Hippocampal formation (tissue), 2 donors: ENCODE measurements around the gene SHISA6.

Source experiments
- DNase-seq, 2 donors: peaks; one replicate each; lab custom pipeline; 2025; lab: John Stamatoyannopoulos, UW

The SHISA6 gene

DNA sequence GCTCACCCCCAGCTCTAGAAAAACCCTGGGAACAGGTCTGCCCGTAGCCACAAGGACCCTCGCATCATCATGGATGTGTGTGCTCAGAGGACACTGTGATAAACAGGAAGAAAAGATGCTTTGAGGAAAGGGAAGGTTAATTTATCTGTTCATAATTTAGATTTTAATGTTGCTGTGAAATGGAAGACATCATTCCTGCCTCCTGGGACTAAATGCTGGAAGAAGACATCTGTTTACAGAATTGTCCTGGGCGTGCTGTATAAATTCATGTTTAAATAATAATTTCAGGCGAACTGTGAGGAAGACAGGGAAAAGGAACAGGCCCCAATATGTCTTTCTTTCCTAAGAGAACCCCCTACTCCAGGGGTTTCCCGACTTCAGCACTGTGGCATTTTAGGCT, 112.6 kb downstream of the SHISA6 start:
- DNase-seq = no peak

DNA sequence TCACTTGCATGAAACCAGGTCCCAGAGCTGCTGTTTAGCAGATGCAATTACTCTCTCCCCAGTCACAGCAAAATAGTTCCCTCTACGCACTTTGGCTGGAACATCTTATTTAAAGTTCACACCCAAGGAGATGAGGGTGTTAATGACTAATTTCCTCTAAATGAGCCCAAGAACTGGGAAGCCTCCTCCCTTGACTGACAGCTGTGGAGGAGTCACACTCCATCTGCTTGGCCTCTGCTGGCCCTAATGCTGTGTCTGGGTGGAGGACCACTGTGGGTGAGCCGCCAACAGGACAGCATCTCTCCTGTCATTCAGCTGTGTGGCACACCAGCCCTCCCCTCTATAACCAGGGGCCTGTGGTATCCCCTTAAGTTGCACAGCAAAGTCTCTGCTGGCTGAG, 115.4 kb downstream of the SHISA6 start:
- DNase-seq = no peak

DNA sequence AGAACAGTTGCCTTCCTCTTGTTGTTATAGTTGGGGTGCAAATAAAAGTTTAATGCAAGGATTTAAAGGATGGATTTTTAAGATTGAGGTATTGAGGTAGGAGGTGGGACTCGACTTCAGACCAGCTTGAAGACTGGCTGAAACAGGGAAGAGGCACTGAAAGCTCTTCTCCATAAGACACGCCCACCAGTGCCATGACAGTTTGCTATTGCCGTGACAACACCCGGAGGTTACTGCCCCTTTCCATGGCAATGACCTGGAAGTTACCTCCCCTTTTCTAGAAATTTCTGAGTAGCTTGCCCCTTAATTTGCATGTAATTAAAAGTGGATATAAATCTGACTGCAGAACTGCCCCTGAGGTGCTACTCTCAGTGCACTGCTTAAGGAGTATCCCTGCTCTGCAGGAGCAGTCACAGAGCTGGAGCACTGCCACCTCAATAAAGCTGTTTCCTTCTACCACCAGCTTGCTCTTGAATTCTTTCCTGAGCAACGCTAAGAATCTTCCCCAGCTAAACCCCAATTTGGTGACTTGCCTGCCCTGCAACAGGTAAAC, 122.6 kb downstream of the SHISA6 start:
- DNase-seq = no peak

DNA sequence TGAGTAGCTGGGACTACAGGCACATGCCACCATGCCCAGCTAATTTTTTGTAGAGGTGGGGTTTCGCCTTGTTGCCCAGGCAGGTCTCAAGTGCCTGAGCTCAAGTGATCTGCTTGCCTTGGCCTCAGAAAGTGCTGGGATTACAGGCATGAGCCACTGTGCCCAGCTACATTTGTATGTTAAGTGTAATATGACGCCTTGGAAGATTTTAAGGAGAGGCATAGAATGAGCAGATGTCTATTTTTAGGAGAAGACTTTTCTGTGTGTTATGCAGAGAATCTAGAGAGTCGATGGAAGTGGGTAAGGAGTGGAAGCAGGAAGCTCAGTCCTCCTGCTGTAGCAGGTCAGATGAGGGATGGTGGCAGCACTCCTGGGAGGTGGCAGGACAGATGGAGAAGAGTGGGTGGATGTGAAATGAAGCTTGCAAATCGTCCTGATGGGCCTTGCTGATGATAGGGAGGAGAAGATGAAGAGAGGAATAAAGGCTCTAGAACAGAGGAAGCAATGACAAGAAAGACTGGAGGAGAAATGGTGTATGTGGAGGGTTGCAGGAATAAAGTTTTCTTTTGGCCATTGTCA, 125.3 kb downstream of the SHISA6 start:
- no peak for DNase-seq

GRCh38 chr17:11369575-11369974, 128.6 kb downstream of the SHISA6 start:
- peak; percentile 5 to 9 for DNase-seq

- peak in 1 of 2 donors; percentile 6 for DNase-seq
Measured at GRCh38 chr17:11372692-11373091, 131.7 kb downstream of the SHISA6 start.

GRCh38 chr17:11378506-11378905, 137.5 kb downstream of the SHISA6 start:
- DNase-seq = no peak

GRCh38 chr17:11380761-11381160, 139.7 kb downstream of the SHISA6 start:
- no peak for DNase-seq

GRCh38 chr17:11383157-11383556, 142.1 kb downstream of the SHISA6 start:
- no peak for DNase-seq

DNA sequence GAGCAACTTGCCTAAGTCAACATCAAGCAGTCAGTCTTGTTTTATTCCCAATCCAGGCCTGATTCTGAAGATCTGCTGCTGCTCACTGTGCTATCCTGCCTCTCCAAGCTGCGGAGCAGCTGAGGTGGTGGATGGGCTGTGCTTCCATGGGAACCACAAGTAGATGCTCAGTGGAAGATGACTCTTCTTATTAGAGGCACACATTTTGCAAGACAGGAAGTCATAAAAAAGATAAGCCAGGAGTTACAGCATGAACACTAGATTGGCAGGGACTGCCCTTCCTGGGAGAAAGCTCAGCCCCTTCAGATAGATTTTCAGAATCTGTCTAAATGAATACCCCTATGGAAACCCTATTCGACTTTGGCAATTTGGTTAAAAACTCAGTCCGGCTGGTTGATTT, 143.1 kb downstream of the SHISA6 start:
- DNase-seq = no peak

DNA sequence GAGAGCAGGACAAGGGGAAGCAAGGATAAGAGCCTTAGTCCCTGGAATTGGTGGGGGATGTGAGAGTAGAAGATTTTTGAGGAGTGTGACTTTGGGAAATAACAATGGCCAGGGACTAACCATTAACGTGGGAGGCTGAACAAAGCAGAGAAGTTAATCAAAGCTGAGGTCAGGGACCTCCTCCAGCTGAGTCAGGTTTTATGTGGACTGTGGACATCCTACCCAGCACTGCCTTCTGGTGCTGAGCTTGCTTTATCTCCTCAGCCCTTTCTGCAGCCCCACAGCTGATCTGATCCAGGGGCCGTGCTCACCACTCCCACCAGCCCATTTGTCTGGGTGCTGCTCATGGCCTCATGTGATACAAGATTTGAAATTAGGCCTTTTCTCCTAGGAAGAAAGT, 146.6 kb downstream of the SHISA6 start:
- DNase-seq = no peak

DNA sequence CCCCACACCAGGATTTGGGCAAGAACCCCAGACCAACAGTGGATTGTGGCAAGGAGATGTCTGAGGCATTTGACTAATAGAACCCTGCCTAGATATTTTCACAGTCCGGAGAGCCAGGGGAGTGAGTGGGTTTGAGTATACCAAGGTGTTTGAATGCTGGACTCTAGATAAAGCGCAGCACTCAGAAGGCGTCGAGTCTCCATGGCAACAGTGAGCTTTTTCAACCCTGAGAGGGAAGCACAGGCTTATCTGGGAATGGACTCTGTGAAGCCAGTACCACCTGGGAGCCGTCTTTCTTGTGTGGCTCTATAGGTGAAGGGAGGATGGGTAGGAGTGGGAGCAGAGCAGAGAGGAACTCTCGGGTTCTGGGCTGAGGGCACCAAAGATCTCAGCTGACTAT, 147.0 kb downstream of the SHISA6 start:
- DNase-seq = no peak

DNA sequence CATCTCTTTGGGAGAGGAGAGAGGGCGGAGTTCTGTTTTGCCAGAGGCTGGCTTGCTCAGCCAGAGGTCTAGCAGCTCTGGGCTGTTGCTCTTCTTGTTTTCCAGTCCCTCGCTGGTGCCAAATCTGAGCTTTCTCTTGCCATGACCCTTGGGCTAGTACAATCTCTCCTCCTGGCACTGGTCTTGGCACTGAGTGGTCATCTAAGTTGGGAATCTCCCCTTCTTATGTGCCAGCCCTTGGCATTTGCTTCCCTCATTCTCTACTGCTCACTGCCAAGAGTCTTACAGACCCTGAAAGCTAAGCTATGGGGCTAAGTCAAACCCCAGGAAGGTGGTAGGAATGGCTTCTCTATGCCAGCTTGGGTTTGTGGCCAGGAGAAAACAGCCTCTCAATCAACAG, 148.6 kb downstream of the SHISA6 start:
- no peak for DNase-seq

DNA sequence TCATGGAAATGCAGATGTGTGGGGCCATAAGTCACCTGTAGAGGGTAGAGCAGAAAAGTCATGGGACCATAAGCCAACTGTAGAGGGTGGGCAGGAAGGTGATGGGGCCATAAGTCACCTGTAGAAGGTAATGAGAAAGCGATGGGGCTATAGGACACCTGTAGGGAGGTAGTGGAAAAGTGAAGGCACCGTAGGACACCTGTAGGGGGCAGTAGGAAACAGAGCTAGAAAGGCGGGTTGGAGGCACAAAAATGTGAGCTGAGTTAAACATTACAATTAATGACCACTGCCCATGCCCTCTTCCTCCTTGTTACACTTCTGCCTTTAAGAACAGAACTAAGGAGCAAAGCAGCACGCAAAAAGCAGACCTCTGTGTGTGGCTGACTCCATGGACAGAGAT, 150.1 kb downstream of the SHISA6 start:
- DNase-seq = no peak

- no peak for DNase-seq
Measured at GRCh38 chr17:11404431-11405276, 163.6 kb downstream of the SHISA6 start.

- DNase-seq = no peak
Measured at GRCh38 chr17:11406716-11407115, 165.7 kb downstream of the SHISA6 start.

GRCh38 chr17:11412654-11413053, 171.6 kb downstream of the SHISA6 start:
- no peak for DNase-seq

DNA sequence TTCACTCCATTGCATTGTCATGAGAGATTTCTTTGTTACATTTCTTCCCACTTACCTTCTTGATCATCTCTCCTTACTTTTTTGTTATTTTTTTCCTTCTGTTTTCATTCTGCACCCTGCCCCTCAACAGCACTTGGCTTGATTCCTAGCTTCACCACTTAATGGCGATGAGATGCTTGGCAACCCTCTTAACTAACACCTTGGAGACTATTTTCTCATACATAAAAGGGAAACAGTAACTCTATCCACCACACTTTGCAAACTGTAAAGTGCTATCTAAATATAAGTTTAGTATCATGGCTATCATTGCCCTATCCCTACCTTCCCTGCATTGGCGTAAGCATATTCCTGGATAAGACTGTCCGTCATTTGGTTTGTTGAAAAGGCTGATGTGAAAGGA, 177.3 kb downstream of the SHISA6 start:
- no peak for DNase-seq

DNA sequence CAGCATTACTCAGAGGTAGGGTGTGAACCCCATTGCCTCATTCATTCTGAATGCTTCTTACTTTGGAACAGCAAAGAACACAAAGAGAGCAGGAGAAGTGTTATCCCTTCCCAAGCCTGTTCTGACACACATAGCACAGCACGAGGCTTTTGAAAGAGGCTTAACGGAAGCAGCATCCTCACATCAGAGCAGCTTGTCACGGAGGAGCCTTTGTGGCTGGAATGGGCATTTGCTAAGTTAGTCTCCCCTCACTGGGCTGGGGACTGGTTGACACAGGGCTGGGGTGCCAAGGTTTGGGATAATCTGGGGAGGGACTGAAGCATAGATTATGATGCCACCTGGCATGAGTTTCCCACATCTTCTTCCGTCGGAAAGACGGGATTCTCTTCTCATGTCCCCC, 189.7 kb downstream of the SHISA6 start:
- DNase-seq = no peak

DNA sequence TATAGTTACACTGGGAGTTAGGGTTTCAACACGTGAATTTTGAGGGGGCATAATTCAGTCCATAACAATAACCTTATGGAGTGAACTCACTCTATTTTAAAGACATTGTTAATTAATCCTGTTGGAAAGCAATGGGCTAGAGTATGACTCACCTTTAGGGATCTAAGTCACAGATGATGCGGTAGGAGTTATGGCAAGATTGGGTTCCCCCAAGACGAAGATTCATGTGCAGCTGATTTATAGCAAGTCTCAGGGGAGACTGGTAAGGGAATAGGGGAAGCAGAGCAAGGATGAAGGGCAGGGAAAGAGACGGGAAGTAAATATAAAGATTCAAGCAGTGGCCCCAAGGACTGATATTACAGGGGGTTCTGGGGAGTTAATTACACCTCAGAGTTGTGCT, 197.7 kb downstream of the SHISA6 start:
- DNase-seq = no peak

GRCh38 chr17:11441004-11441403, 200.0 kb downstream of the SHISA6 start:
- DNase-seq = no peak

DNA sequence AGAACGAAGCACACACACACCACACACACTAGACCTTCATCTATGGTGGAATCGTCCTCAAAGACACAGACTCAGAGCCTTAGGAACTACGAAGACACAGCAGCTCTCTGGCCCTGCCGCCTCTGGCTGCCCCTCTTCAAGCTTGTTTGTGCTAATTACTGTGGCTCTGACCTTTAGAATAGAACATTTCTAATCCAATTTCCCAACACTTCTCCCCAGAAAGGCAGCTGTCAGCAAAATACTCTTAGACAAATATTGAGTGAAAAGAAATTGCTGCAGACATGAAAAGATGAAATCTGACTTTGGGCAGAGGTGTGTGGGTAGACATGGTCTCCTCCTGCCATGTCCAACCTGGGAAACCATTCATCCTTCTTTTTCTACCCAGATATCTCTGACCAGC, 205.3 kb downstream of the SHISA6 start:
- no peak for DNase-seq

- no peak for DNase-seq
Measured at GRCh38 chr17:11454096-11454495, 213.1 kb downstream of the SHISA6 start.
